ENCODE measurements around the gene NCAM1. TPM values are rescaled to one million over a fixed set of nuclear protein-coding genes. Genes with fewer than 3 reads are reported as not detected.

Gene NCAM1
- total and polyA plus RNA-seq, 2 donors from 2014 or later = 1.7 to 3.0 TPM

DNA sequence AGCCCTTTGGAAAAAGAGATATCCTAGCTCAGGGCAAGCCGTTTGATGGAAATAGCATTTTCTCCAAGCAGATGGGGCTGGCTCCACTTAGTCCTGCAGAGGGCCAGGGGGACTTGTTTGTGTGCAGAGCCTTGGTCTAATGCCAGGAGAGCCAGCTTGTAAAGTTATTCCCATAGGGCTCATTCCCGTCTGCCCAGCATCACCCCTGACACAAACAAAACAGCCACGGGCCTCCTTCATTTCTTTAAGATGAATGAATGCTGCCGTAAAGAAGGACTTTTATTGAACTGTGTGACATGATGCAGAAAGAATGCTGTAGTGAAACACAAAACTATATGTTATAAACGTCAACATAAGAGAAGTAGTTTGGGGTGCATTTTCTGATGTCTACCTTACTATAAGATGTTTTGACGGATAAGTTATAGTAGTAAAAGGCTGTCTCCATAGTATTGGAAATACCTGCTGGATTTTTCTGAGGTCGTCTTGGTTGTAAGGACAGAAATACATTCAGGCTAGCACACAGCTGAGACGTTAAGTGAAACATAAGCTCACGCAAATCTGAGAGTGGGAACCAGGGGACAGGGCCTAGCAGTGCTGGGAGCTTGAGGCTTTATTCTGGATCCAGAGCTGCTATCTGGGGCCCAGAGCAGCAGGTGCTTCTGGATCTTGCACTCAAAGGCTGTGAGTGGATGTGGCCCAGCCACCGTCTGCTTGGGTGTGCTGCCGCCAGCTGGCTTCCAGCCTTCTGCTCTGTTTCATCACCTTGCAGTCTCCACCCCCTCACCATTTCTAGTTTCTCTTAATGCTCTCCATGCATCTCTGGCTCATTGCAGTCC lies 53.3 kb downstream of the NCAM1 start:
- H3K27ac ChIP-seq (ENCODE audit: low read depth in 2 of 2, low read length in 2 of 2) = no peak overlapping the region
- DNase-seq (peak in 4 of 5 donors; percentile 35 to 67 (median 48)), FAIRE-seq (no peak)
- no peak overlapping the region for H3K4me3 ChIP-seq (ENCODE audit: low read length in 3 of 3)
- no peaks in the 10 kb centered on the region for H3K27me3 ChIP-seq (ENCODE audit: control insufficient read depth, insufficient read depth, low read length)
- no peak overlapping the region for H3K9ac ChIP-seq (ENCODE audit: low read length in 3 of 3)
- TF ChIP-seq, protein P1, sequence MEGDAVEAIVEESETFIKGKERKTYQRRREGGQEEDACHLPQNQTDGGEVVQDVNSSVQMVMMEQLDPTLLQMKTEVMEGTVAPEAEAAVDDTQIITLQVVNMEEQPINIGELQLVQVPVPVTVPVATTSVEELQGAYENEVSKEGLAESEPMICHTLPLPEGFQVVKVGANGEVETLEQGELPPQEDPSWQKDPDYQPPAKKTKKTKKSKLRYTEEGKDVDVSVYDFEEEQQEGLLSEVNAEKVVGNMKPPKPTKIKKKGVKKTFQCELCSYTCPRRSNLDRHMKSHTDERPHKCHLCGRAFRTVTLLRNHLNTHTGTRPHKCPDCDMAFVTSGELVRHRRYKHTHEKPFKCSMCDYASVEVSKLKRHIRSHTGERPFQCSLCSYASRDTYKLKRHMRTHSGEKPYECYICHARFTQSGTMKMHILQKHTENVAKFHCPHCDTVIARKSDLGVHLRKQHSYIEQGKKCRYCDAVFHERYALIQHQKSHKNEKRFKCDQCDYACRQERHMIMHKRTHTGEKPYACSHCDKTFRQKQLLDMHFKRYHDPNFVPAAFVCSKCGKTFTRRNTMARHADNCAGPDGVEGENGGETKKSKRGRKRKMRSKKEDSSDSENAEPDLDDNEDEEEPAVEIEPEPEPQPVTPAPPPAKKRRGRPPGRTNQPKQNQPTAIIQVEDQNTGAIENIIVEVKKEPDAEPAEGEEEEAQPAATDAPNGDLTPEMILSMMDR (IDR thresholded peaks at IDR 0.05; ENCODE audit: borderline replicate concordance, extremely low read depth, insufficient read depth) = no peak
- H3K36me3 ChIP-seq (ENCODE audit: control insufficient read depth in 2 of 3, insufficient read depth in 3 of 3, low read length in 3 of 3) = no peaks in the 10 kb centered on the region
- no peaks in the 10 kb centered on the region for H3K9me3 ChIP-seq (ENCODE audit: control insufficient read depth in 2 of 3, insufficient read depth in 1 of 3, low read length in 3 of 3)
- H3K4me1 ChIP-seq (ENCODE audit: control insufficient read depth in 2 of 3, insufficient read depth in 2 of 3, low read depth in 1 of 3, low read length in 3 of 3) = no peaks in the 10 kb centered on the region
- intact Hi-C loops (cut with DNase I) = no loop called here

DNA sequence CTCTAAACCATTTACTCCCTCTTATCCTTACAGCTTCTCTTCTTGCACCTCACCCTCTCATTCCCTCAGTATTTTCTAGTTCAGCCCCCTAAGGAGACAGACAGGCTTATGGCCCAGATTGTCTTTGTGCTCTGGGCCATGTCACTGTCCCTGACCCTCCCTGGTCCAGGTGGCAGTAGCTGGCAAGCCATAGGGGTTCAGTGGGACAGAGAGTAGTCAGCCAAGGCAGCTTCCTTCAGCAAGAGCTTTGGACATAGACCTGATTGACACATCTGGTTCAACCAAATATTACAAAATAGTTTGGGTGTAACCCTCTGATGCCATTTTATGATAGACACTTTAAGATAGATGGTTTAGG lies 53.9 kb downstream of the NCAM1 start:
- no peak overlapping the region for H3K27ac ChIP-seq (ENCODE audit: low read depth in 2 of 2, low read length in 2 of 2)
- no peak for DNase-seq
- H3K4me3 ChIP-seq (ENCODE audit: low read length in 3 of 3) = no peak overlapping the region
- no peak for FAIRE-seq
- TF ChIP-seq, protein P1 (IDR thresholded peaks at IDR 0.05; ENCODE audit: borderline replicate concordance, extremely low read depth, insufficient read depth) = no peak
- H3K27me3 ChIP-seq (ENCODE audit: control insufficient read depth, insufficient read depth, low read length) = no peaks in the 10 kb centered on the region
- H3K9ac ChIP-seq (ENCODE audit: low read length in 3 of 3) = no peak overlapping the region
- H3K9me3 ChIP-seq (ENCODE audit: control insufficient read depth in 2 of 3, insufficient read depth in 1 of 3, low read length in 3 of 3) = no peaks in the 10 kb centered on the region
- intact Hi-C loops (cut with DNase I) = no loop called here
- no peaks in the 10 kb centered on the region for H3K36me3 ChIP-seq (ENCODE audit: control insufficient read depth in 2 of 3, insufficient read depth in 3 of 3, low read length in 3 of 3)
- no peaks in the 10 kb centered on the region for H3K4me1 ChIP-seq (ENCODE audit: control insufficient read depth in 2 of 3, insufficient read depth in 2 of 3, low read depth in 1 of 3, low read length in 3 of 3)

DNA sequence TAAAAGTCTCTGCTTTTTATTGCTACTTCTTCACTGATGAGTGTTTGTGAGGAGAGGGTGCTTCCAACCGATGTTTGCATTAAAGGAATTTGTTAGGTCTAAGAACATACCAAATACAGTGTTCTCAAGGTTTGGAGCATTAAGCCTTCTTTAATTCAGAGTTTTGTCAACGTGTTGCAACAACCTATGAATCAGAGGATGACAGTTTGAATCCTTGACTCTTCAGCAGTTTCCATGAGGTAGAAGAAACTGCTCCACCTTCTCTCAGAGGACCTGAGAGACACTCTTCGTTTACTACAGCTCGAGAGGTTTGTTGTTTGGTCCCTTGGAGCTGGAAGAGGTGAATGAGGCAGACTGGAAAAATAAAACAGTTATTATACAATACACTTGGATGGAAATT lies 55.7 kb downstream of the NCAM1 start:
- DNase-seq = no peak
- no peak for FAIRE-seq

More for the DNA sequence above, 55.7 kb downstream of the NCAM1 start:
- intact Hi-C loops (cut with DNase I) = no loop called here
- H3K4me1 ChIP-seq (ENCODE audit: control insufficient read depth in 2 of 3, insufficient read depth in 2 of 3, low read depth in 1 of 3, low read length in 3 of 3) = no peaks in the 10 kb centered on the region
- no peaks in the 10 kb centered on the region for H3K9me3 ChIP-seq (ENCODE audit: control insufficient read depth in 2 of 3, insufficient read depth in 1 of 3, low read length in 3 of 3)
- H3K4me3 ChIP-seq (ENCODE audit: low read length in 3 of 3) = no peak overlapping the region
- TF ChIP-seq, protein P1 (IDR thresholded peaks at IDR 0.05; ENCODE audit: borderline replicate concordance, extremely low read depth, insufficient read depth) = no peak
- H3K27me3 ChIP-seq (ENCODE audit: control insufficient read depth, insufficient read depth, low read length) = no peaks in the 10 kb centered on the region
- no peaks in the 10 kb centered on the region for H3K36me3 ChIP-seq (ENCODE audit: control insufficient read depth in 2 of 3, insufficient read depth in 3 of 3, low read length in 3 of 3)
- no peak overlapping the region for H3K27ac ChIP-seq (ENCODE audit: low read depth in 2 of 2, low read length in 2 of 2)
- H3K9ac ChIP-seq (ENCODE audit: low read length in 3 of 3) = no peak overlapping the region
